ENCODE results near the gene CGB1. TPM values are rescaled to one million over a fixed set of nuclear protein-coding genes. Genes with fewer than 3 reads are reported as not detected.

The CGB1 gene
- total and polyA plus RNA-seq, 10 of the 15 experiments (the other 5 are each of a cell fraction or from before 2014, with no cell fraction given), result not detected

DNA sequence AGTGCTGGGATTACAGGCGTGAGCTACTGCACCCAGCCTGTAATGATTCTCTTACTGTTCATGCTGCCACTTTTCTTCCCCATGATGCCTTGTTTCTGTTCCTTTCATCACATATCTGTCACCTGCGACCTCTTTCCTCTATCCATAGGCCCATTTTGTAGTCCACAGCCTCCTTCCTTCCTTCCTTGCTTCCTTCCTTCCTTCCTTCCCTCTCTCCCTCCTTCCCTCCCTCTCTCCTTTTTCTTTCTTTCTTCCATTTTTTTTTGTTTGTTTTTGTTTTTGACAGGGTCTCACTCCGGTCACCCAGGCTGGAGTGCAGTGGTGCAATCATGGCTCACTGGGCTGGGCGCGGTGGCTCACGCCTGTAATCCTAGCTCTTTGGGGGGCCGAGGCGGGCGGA is 47.8 kb downstream of the CGB1 start (continued):
- no peak for TF ChIP-seq RELA (IDR thresholded peaks at IDR 0.05; ENCODE audit: borderline replicate concordance, partially characterized antibody)
- no peak for TF ChIP-seq ZZZ3 (IDR thresholded peaks at IDR 0.05; ENCODE audit: control insufficient read depth, insufficient read length, low read depth)
- no peak for TF ChIP-seq ATF7 (IDR thresholded peaks at IDR 0.05; ENCODE audit: low read depth)
- no peak for TF ChIP-seq IRF4 (IDR thresholded peaks at IDR 0.05; ENCODE audit: low read depth, low read length)
- TF ChIP-seq BCL11A (IDR thresholded peaks at IDR 0.05; ENCODE audit: low read depth, low read length), result no peak
- no peak for TF ChIP-seq ESRRA (IDR thresholded peaks at IDR 0.05; ENCODE audit: low read length)
- TF ChIP-seq BRCA1 (IDR thresholded peaks at IDR 0.05; ENCODE audit: low read depth, low read length), result no peak
- no peak for TF ChIP-seq POU2F2 (IDR thresholded peaks at IDR 0.05; ENCODE audit: borderline replicate concordance, low read depth, low read length)
- no peak for TF ChIP-seq FOXM1 (IDR thresholded peaks at IDR 0.05; ENCODE audit: low read depth, low read length)
- no peak for TF ChIP-seq NFIC (IDR thresholded peaks at IDR 0.05; ENCODE audit: low read depth, low read length)

DNA sequence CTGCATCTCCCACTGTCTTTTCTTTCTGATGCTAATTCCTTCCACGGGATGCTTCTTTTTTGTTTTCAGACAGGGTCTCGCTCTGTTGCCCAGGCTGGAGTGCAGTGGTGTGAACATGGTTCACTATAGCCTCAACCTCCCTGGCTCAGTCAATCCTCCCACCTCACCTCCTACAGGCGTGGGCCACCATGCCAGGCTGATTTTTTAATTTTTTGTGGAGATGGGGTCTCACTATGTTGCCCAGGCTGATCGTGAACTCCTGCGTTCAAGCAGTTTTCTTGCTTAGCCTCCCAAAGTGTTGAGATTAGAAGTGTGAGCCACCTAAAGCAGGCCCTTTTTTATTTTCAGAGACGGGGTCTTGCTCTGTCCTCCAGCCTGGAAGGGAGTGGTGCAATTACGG is 48.4 kb downstream of the CGB1 start:
- Histone ChIP-seq H3K4me1 (ENCODE audit: control insufficient read depth, insufficient read depth, low read length) (peaks cover 3% of the 10 kb centered on the region), H3K9me3 (replicated peaks; ENCODE audit: control insufficient read depth, insufficient read depth, low read length) (no peaks in the 10 kb centered on the region), H3K9ac (ENCODE audit: control insufficient read depth, insufficient read depth, low read length) (no peak overlapping the region), H3K27ac (ENCODE audit: control insufficient read depth, insufficient read depth) (no peak overlapping the region), H3K36me3 (ENCODE audit: control insufficient read depth in 2 of 2, insufficient read depth in 2 of 2, low read length in 1 of 2) (peaks cover 4 to 23% of the 10 kb centered on the region in 2 experiments; a peak in 3 of 4 replicates), H3K4me2 (ENCODE audit: control insufficient read depth, insufficient read depth) (no peak overlapping the region), H3K79me2 (ENCODE audit: control insufficient read depth, insufficient read depth, low read length) (peaks cover 28% of the 10 kb centered on the region), H2AFZ (ENCODE audit: control insufficient read depth, low read depth, low read length) (no peak overlapping the region), H3K4me3 (no peak overlapping the region), H4K20me1 (ENCODE audit: control insufficient read depth, insufficient read depth) (no peaks in the 10 kb centered on the region), H3K27me3 (replicated peaks in 1 of 2; ENCODE audit: control insufficient read depth in 2 of 2, insufficient read depth in 2 of 2, low read length in 1 of 2) (no peaks in the 10 kb centered on the region)
- ATAC-seq (no peak), DNase-seq (ENCODE audit: low read depth, low spot score) (no peak), FAIRE-seq (no peak)
- no peak for TF ChIP-seq POLR2A (IDR thresholded peaks at IDR 0.05; ENCODE audit: low read depth, low read length)
- in situ Hi-C loops (cut with MboI) (no loop called here), intact Hi-C loops (cut with micrococcal nuclease; ENCODE audit: unreplicated experiment) (no loop called here)
- CTCF ChIA-PET, result interaction anchor here (2.5 kb wide), 1 partner anchor 8 kb away, joined by 7 read pairs; no protein-coding TSS in a partner anchor
- SMC1A ChIA-PET (ENCODE audit: uncharacterized antibody, unreplicated experiment), result no interaction called here
- POLR2A ChIA-PET, result no interaction called here
- WGBS (ENCODE audit: insufficient coverage, insufficient replicate concordance, low lambda C conversion rate, missing lambda C conversion rate), result 89% methylated on average over 7 of the region's 7 CpGs
- RAD21 ChIA-PET (ENCODE audit: unreplicated experiment), result no interaction called here
- no TSS peak for BruUV-seq (replicated peaks)
